Activated B cell treated with CpG ODN at 0.5 μM for 24 hours (primary cell): ENCODE measurements around the gene SRP54. TPM values are rescaled to one million over a fixed set of nuclear protein-coding genes. Genes with fewer than 3 reads are reported as not detected.

Experiments used
- ATAC-seq: fragments of 200-7000 bp; cut with Tn5 transposase; one replicate; pipeline ENCODE4 v1.10.0; 2021; ENCODE audit warnings: low read depth, mild to moderate bottlenecking, moderate library complexity
- CTCF ChIA-PET: fragments of 350-600 bp; sonication (Branson Sonifier 250); formaldehyde crosslinking; loops from one replicate; lab custom pipeline; 2021; ENCODE audit warnings: antibody characterized with exemption; lab: Charles Lee
- POLR2A ChIA-PET: fragments of 350-600 bp; sonication (Branson Sonifier 250); formaldehyde crosslinking; loops from one replicate; lab custom pipeline; 2021; ENCODE audit warnings: antibody characterized with exemption; lab: Charles Lee
- DNase-seq: peaks from one replicate; pipeline ENCODE4 v3.0.0; 2022
- H3K27ac Mint-ChIP-seq: one replicate; pipeline ENCODE4 v1.8.0; 2020; ENCODE audit warnings: mixed read lengths
- H3K27me3 Mint-ChIP-seq: one replicate; pipeline ENCODE4 v1.8.0; 2021; ENCODE audit warnings: mixed read lengths
- H3K36me3 Mint-ChIP-seq: one replicate; pipeline ENCODE4 v1.8.0; 2021; ENCODE audit warnings: low read depth, mixed read lengths
- H3K4me1 Mint-ChIP-seq: one replicate; pipeline ENCODE4 v1.8.0; 2021; ENCODE audit warnings: mixed read lengths
- H3K4me3 Mint-ChIP-seq: one replicate; pipeline ENCODE4 v1.8.0; 2020; ENCODE audit warnings: mild to moderate bottlenecking, mixed read lengths
- H3K9me3 Mint-ChIP-seq: one replicate; pipeline ENCODE4 v1.8.0; 2020; ENCODE audit warnings: mixed read lengths
- intact Hi-C: fragments of 100-400 bp; cut with micrococcal nuclease; formaldehyde crosslinking; loops from one replicate; pipeline ENCODE4 v1.15.1; 2024
- total RNA-seq: library from RNA; stranded (reverse); gene quantifications from 2 replicates; pipeline ENCODE4 v1.2.3, GENCODE V29; 2022
- TF ChIP-seq, protein P1 (sequence below): fragments of 200-600 bp; IDR thresholded peaks from one replicate; pipeline ENCODE4 v1.8.0; 2022; ENCODE audit warnings: antibody characterized with exemption, mild to moderate bottlenecking

The SRP54 gene
- total RNA-seq, 1 donor from 2014 or later = 54.7 TPM

GRCh38 chr14:34943506-34943905 is 39.3 kb upstream of the SRP54 start:
- no peaks in the 10 kb centered on the region for H3K4me1 Mint-ChIP-seq
- no peaks in the 10 kb centered on the region for H3K27me3 Mint-ChIP-seq
- no peak overlapping the region for H3K27ac Mint-ChIP-seq
- no peak for DNase-seq
- intact Hi-C loops = no loop called here
- ChIA-PET POLR2A (no interaction called here), CTCF (no interaction called here)
- TF ChIP-seq, protein P1, sequence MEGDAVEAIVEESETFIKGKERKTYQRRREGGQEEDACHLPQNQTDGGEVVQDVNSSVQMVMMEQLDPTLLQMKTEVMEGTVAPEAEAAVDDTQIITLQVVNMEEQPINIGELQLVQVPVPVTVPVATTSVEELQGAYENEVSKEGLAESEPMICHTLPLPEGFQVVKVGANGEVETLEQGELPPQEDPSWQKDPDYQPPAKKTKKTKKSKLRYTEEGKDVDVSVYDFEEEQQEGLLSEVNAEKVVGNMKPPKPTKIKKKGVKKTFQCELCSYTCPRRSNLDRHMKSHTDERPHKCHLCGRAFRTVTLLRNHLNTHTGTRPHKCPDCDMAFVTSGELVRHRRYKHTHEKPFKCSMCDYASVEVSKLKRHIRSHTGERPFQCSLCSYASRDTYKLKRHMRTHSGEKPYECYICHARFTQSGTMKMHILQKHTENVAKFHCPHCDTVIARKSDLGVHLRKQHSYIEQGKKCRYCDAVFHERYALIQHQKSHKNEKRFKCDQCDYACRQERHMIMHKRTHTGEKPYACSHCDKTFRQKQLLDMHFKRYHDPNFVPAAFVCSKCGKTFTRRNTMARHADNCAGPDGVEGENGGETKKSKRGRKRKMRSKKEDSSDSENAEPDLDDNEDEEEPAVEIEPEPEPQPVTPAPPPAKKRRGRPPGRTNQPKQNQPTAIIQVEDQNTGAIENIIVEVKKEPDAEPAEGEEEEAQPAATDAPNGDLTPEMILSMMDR = no peak
- H3K4me3 Mint-ChIP-seq = no peak overlapping the region
- H3K9me3 Mint-ChIP-seq = peaks cover 6% of the 10 kb centered on the region
- H3K36me3 Mint-ChIP-seq = peaks cover 22% of the 10 kb centered on the region
- no peak for ATAC-seq

GRCh38 chr14:34944744-34945143 is 38.0 kb upstream of the SRP54 start:
- intact Hi-C loops = no loop called here
- peaks cover 19% of the 10 kb centered on the region for H3K36me3 Mint-ChIP-seq
- no peaks in the 10 kb centered on the region for H3K27me3 Mint-ChIP-seq
- CTCF ChIA-PET = no interaction called here
- DNase-seq = no peak
- TF ChIP-seq, protein P1 = no peak
- POLR2A ChIA-PET = interaction anchor here (0.5 kb wide), 1 partner anchor 9 kb away, joined by 4 read pairs; no protein-coding TSS in a partner anchor
- H3K4me3 Mint-ChIP-seq = no peak overlapping the region
- peaks cover 6% of the 10 kb centered on the region for H3K9me3 Mint-ChIP-seq
- H3K27ac Mint-ChIP-seq = no peak overlapping the region
- no peaks in the 10 kb centered on the region for H3K4me1 Mint-ChIP-seq
- no peak for ATAC-seq

DNA sequence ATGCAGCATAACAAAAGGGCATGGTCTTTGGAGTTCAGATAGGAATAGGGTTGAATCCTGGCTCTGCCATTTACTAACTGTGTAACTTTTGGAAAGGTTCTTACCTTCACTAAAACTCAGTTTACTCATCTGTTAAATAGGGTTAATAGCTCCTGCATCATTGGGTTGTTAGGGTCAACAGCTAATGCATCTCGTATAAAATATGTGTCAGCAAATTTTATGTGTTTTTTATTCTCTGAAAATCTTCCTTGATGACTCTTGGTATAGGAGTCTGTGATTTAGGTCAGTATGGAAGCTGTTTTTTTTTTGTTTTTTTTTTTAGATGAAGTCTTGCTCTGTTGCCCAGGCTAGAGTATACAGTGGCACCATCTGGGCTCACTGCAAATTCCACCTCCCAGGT is 36.1 kb upstream of the SRP54 start:
- Mint-ChIP-seq H3K4me3 (no peak overlapping the region), H3K36me3 (peaks cover 19% of the 10 kb centered on the region), H3K9me3 (peaks cover 6% of the 10 kb centered on the region), H3K27me3 (no peaks in the 10 kb centered on the region), H3K27ac (no peak overlapping the region), H3K4me1 (no peaks in the 10 kb centered on the region)
- POLR2A ChIA-PET = interaction anchor here (0.7 kb wide), 1 partner anchor 84 kb away, joined by 4 read pairs; no protein-coding TSS in a partner anchor
- intact Hi-C loops = no loop called here
- CTCF ChIA-PET = no interaction called here
- TF ChIP-seq, protein P1 = no peak
- ATAC-seq (no peak), DNase-seq (no peak)

DNA sequence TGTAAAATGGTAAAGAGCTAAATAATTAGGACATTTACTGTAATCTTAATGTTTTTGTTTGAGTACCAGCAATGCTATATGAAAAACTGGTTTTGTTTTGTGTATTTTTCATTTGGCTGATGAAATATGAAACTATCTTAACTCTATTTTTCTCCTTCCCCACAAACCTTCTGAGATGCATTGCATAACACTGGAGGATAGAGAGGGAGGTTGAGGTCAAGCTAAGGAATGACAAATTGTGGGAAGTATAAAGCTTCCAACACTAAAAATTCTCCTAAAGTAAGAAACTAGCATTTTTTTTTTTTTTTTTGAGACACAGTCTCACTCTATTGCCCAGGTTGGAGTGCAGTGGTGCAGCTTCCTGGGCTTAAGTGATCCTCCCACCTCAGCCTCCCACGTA is 31.5 kb upstream of the SRP54 start:
- no peaks in the 10 kb centered on the region for H3K4me1 Mint-ChIP-seq
- DNase-seq (no peak), ATAC-seq (no peak)
- no peaks in the 10 kb centered on the region for H3K9me3 Mint-ChIP-seq
- no peaks in the 10 kb centered on the region for H3K27me3 Mint-ChIP-seq
- TF ChIP-seq, protein P1 = no peak
- H3K36me3 Mint-ChIP-seq = peaks cover 19% of the 10 kb centered on the region
- intact Hi-C loops = no loop called here
- no peak overlapping the region for H3K27ac Mint-ChIP-seq
- no peak overlapping the region for H3K4me3 Mint-ChIP-seq
- ChIA-PET CTCF (no interaction called here), POLR2A (no interaction called here)

- Mint-ChIP-seq H3K9me3 (no peaks in the 10 kb centered on the region), H3K27ac (no peak overlapping the region), H3K27me3 (no peaks in the 10 kb centered on the region), H3K4me3 (no peak overlapping the region), H3K36me3 (peaks cover 42% of the 10 kb centered on the region), H3K4me1 (no peaks in the 10 kb centered on the region)
- ATAC-seq (no peak), DNase-seq (no peak)
- TF ChIP-seq, protein P1 = no peak
- ChIA-PET POLR2A (no interaction called here), CTCF (no interaction called here)
- intact Hi-C loops = no loop called here
Observed at GRCh38 chr14:34956931-34957330, 25.9 kb upstream of the SRP54 start.
